ENCODE measurements around the gene IL1RAPL1.

IL1RAPL1 gene

GRCh38 chrX:28586981-28587551, at the start of gene IL1RAPL1:
IL1RAPL1 (plus strand) TSS chrX:28587446.
- DNase-seq = no peak

- DNase-seq = no peak
These were observed 44.5 kb upstream of the IL1RAPL1 start for GRCh38 chrX:28542791-28543190.

GRCh38 chrX:28549838-28550237, 37.4 kb upstream of the IL1RAPL1 start:
- DNase-seq = no peak

GRCh38 chrX:28550331-28550872, 36.8 kb upstream of the IL1RAPL1 start:
- DNase-seq = no peak

GRCh38 chrX:28552322-28552721, 34.9 kb upstream of the IL1RAPL1 start:
- DNase-seq = no peak

- no peak for DNase-seq
These were observed 34.1 kb upstream of the IL1RAPL1 start for GRCh38 chrX:28552882-28553829.

- DNase-seq = no peak
These were observed 11.1 kb upstream of the IL1RAPL1 start for GRCh38 chrX:28576117-28576516.

- no peak for DNase-seq
These were observed 5.7 kb upstream of the IL1RAPL1 start for GRCh38 chrX:28581522-28581921.

- DNase-seq = no peak
These were observed 4.7 kb upstream of the IL1RAPL1 start for GRCh38 chrX:28582511-28582910.

GRCh38 chrX:28584025-28584424, 3.2 kb upstream of the IL1RAPL1 start:
- no peak for DNase-seq

GRCh38 chrX:28585767-28586166, 1.5 kb upstream of the IL1RAPL1 start:
- DNase-seq = no peak

- DNase-seq = no peak
These were observed 960 bp upstream of the IL1RAPL1 start for GRCh38 chrX:28586286-28586685.

GRCh38 chrX:28589046-28589445, 1.8 kb downstream of the IL1RAPL1 start:
- no peak for DNase-seq

- DNase-seq = no peak
These were observed 3.1 kb downstream of the IL1RAPL1 start for GRCh38 chrX:28590396-28590795.

GRCh38 chrX:28591542-28591941, 4.3 kb downstream of the IL1RAPL1 start:
- no peak for DNase-seq

GRCh38 chrX:28595346-28595745, 8.1 kb downstream of the IL1RAPL1 start:
- DNase-seq = no peak

- DNase-seq = no peak
These were observed 12.7 kb downstream of the IL1RAPL1 start for GRCh38 chrX:28599957-28600356.

- DNase-seq = no peak
These were observed 21.8 kb downstream of the IL1RAPL1 start for GRCh38 chrX:28609003-28609402.

GRCh38 chrX:28609917-28610613, 22.8 kb downstream of the IL1RAPL1 start:
- no peak for DNase-seq

GRCh38 chrX:28610746-28611145, 23.5 kb downstream of the IL1RAPL1 start:
- DNase-seq = no peak

GRCh38 chrX:28613558-28613957, 26.3 kb downstream of the IL1RAPL1 start:
- no peak for DNase-seq

- no peak for DNase-seq
These were observed 38.0 kb downstream of the IL1RAPL1 start for GRCh38 chrX:28625223-28625622.

GRCh38 chrX:28626515-28626914, 39.3 kb downstream of the IL1RAPL1 start:
- DNase-seq = no peak
